Astrocyte of the spinal cord (primary cell): Measurements from ENCODE around the gene SLC4A2.

Experiments used
- DNase-seq: peaks from one replicate; pipeline ENCODE4 v3.0.0; 2011; ENCODE audit warnings: low read depth, low spot score
- H3K4me3 ChIP-seq: 2 replicates; pipeline ENCODE4 v1.5.1; 2011; ENCODE audit warnings: low read depth, mild to moderate bottlenecking, low read length, moderate library complexity
- CTCF ChIP-seq: IDR thresholded peaks from 2 replicates; pipeline ENCODE4 v1.5.1; 2012; ENCODE audit warnings: low read depth, mild to moderate bottlenecking, low read length, inconsistent platforms
- in situ Hi-C: cut with HindIII; loops from 2 replicates; pipeline ENCODE4 v1.10.0; 2017; ENCODE audit warnings: low sequenced_read_pairs

The SLC4A2 gene

GRCh38 chr7:151071032-151071866, 11.9 kb downstream of the SLC4A2 start:
- DNase-seq: no peak
- TF ChIP-seq CTCF: no peak
- in situ Hi-C loops: no loop called here
- no peak overlapping the region for H3K4me3 ChIP-seq

GRCh38 chr7:151073990-151074389, 14.6 kb downstream of the SLC4A2 start:
- H3K4me3 ChIP-seq: no peak overlapping the region
- no peak for DNase-seq
- in situ Hi-C loops: no loop called here
- no peak for TF ChIP-seq CTCF

DNA sequence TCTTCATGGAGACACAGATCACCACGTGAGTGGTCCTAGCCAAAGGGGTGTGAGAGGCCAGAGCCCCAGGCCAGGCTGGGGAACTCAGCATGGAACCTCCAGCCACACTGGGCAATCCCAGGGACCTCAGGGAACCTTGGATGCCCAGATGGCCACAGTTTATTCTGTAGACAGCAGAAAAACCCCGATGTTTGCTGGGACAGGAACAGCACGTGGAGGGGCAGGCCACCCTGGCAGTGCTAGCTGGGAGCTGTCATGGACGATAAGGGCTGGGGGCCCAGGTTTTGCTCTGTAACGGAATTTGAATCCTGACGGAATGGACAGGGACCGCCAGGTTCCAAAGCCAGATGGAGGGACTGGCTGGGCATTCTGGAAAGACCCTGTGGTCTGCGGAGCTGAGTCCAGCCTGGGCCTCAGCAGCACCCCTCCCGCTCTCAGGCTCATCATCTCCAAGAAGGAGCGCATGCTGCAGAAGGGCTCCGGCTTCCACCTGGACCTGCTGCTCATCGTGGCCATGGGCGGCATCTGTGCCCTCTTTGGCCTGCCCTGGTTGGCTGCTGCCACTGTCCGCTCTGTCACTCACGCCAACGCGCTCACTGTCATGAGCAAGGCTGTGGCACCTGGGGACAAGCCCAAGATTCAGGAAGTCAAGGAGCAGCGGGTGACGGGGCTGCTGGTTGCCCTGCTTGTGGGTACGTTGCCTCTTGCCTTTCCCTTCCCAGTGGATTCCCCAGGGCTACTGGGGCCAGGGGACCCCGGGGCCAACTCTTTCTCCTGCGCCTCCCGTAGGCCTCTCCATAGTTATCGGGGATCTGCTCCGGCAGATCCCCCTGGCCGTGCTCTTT, 15.7 kb downstream of the SLC4A2 start:
- H3K4me3 ChIP-seq: no peak overlapping the region
- no peak for TF ChIP-seq CTCF
- no peak for DNase-seq
- in situ Hi-C loops: no loop called here

DNA sequence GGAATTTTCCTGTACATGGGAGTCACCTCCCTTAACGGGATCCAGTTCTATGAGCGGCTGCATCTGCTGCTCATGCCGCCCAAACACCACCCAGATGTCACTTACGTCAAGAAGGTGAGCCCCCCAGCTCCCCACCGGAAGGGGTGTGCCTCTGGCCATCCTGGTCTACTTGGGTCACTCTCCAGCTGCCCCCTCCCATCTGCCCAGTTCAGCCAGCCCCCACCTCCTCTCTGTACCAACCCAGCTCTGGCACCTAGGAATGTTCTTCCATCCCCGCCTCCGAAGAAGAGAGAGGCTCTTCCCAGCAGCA, 16.2 kb downstream of the SLC4A2 start:
- TF ChIP-seq CTCF: no peak
- no peak overlapping the region for H3K4me3 ChIP-seq
- DNase-seq: no peak
- in situ Hi-C loops: no loop called here

- H3K4me3 ChIP-seq: no peak overlapping the region
- in situ Hi-C loops: no loop called here
- DNase-seq: no peak
- TF ChIP-seq CTCF: no peak
Measured at GRCh38 chr7:151075978-151076426, 16.6 kb downstream of the SLC4A2 start.

DNA sequence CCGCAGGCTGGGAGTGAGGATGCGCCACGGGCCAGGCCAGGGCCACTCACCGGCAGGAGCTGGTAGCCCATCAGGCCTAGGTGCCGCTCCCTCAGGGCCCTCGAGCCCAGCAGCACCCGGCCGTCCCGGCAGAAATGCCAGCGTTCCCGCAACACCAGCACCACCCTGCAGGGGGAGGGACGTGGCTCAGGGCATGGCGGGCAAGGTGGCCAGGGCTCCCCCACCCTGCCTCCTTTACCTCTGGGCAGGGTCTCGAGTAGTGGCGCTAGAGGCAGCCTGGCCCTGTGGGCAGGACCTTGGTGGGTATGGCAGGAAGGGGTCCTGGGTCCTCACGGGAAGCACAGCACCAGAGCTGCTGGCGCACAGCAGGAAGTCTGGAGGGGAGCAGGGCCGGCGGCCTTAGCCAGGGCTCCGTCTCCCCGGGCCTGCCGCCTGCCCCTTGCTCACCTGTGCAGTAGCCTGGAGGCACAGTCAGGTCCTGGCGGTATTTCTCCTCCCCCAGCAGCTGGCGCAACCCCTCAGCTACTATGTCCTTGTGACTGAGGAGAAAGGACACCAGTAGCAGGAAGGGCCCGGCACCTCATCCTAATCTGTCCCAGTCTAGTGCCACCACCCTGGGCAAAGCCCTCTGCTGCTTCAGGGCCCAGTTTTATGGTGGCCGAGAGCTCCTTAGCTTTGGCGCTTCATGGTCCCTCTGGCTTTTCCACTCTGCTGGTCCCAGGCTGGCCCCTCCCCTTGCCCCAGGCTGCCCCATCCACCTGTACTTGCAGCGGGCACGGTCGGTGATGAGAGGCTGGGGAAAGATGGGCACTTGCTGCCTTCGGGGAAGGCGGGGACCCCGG, 17.7 kb downstream of the SLC4A2 start:
- DNase-seq: no peak
- TF ChIP-seq CTCF: peak; percentile 48
- no peak overlapping the region for H3K4me3 ChIP-seq
- in situ Hi-C loops: no loop called here
